ENCODE data around the gene HAUS8.
"Not testable (repeated sequence)": the region's sequence is repeated elsewhere in the genome, so short reads cannot be mapped to it uniquely, and the experiment has no call there.

Gene HAUS8

GRCh38 chr19:17025361-17025760 lies 49.9 kb downstream of the HAUS8 start:
- Histone ChIP-seq H3K9me3 (peaks cover 0 to 20% (median 19%) of the 10 kb centered on the region in 3 donors), H3K27me3 (peaks cover 0 to 57% of the 10 kb centered on the region in 2 donors), H3K36me3 (peaks cover 0 to 4% (median 0%) of the 10 kb centered on the region in 3 donors), H3K4me3 (no peak overlapping the region), H3K4me1 (peaks cover 0 to 15% (median 11%) of the 10 kb centered on the region in 4 donors), H3K27ac (no peak overlapping the region)
- intact Hi-C loops (cut with DNase I; ENCODE audit: low total_unique reads), result no loop called here
- TF ChIP-seq CTCF (IDR thresholded peaks at IDR 0.05), result no peak
- DNase-seq, result no peak

- Histone ChIP-seq H3K9me3 (peaks cover 0 to 20% (median 19%) of the 10 kb centered on the region in 3 donors), H3K27me3 (peaks cover 0 to 57% of the 10 kb centered on the region in 2 donors), H3K4me1 (peaks cover 0 to 19% (median 11%) of the 10 kb centered on the region in 4 donors)
- intact Hi-C loops (cut with DNase I; ENCODE audit: low total_unique reads); DNase-seq; H3K36me3 ChIP-seq; H3K4me3 ChIP-seq; H3K27ac ChIP-seq: not testable (repeated sequence)
Observed at GRCh38 chr19:17024941-17025340, 50.3 kb downstream of the HAUS8 start.

- no peak overlapping the region for H3K4me3 ChIP-seq
- no peak for TF ChIP-seq CTCF (IDR thresholded peaks at IDR 0.05)
- peaks cover 0 to 55% of the 10 kb centered on the region in 2 donors for H3K27me3 ChIP-seq
- H3K27ac ChIP-seq, result no peak overlapping the region
- intact Hi-C loops (cut with DNase I; ENCODE audit: low total_unique reads), result no loop called here
- peaks cover 0 to 4% (median 0%) of the 10 kb centered on the region in 3 donors for H3K36me3 ChIP-seq
- no peak for DNase-seq
- peaks cover 0 to 19% (median 11%) of the 10 kb centered on the region in 4 donors for H3K4me1 ChIP-seq
- H3K9me3 ChIP-seq, result peaks cover 0 to 20% (median 19%) of the 10 kb centered on the region in 3 donors
Observed at GRCh38 chr19:17023805-17024204, 51.4 kb downstream of the HAUS8 start.

GRCh38 chr19:17022738-17023137 lies 52.5 kb downstream of the HAUS8 start:
- Histone ChIP-seq H3K4me3 (no peak overlapping the region), H3K27me3 (peaks cover 0 to 45% of the 10 kb centered on the region in 2 donors), H3K9me3 (peaks cover 0 to 20% (median 19%) of the 10 kb centered on the region in 3 donors), H3K27ac (no peak overlapping the region), H3K4me1 (peaks cover 0 to 19% (median 11%) of the 10 kb centered on the region in 4 donors), H3K36me3 (peaks cover 0 to 4% (median 0%) of the 10 kb centered on the region in 3 donors)
- TF ChIP-seq CTCF (IDR thresholded peaks at IDR 0.05), result no peak
- intact Hi-C loops (cut with DNase I; ENCODE audit: low total_unique reads), result no loop called here
- DNase-seq, result no peak

GRCh38 chr19:17021793-17022590 lies 53.3 kb downstream of the HAUS8 start:
- peaks cover 0 to 4% (median 0%) of the 10 kb centered on the region in 3 donors for H3K36me3 ChIP-seq
- no peak overlapping the region for H3K27ac ChIP-seq
- no peak overlapping the region for H3K4me3 ChIP-seq
- peaks cover 0 to 16% (median 11%) of the 10 kb centered on the region in 4 donors for H3K4me1 ChIP-seq
- DNase-seq, result peak in 1 of 2 donors; percentile 30
- no peak for TF ChIP-seq CTCF (IDR thresholded peaks at IDR 0.05)
- H3K9me3 ChIP-seq, result peaks cover 0 to 20% (median 19%) of the 10 kb centered on the region in 3 donors
- intact Hi-C loops (cut with DNase I; ENCODE audit: low total_unique reads), result no loop called here
- H3K27me3 ChIP-seq, result peaks cover 0 to 37% of the 10 kb centered on the region in 2 donors

- Histone ChIP-seq H3K4me1 (peaks cover 0 to 12% (median 7%) of the 10 kb centered on the region in 4 donors), H3K27ac (no peak overlapping the region), H3K4me3 (no peak overlapping the region), H3K9me3 (peaks cover 0 to 20% (median 19%) of the 10 kb centered on the region in 3 donors), H3K36me3 (peaks cover 0 to 4% (median 0%) of the 10 kb centered on the region in 3 donors), H3K27me3 (peaks cover 0 to 31% of the 10 kb centered on the region in 2 donors)
- no peak for DNase-seq
- intact Hi-C loops (cut with DNase I; ENCODE audit: low total_unique reads), result no loop called here
- TF ChIP-seq CTCF (IDR thresholded peaks at IDR 0.05), result no peak
Observed at GRCh38 chr19:17021328-17021727, 53.9 kb downstream of the HAUS8 start.
